ENCODE measurements around the gene RBM20. TPM values are rescaled to one million over a fixed set of nuclear protein-coding genes. Genes with fewer than 3 reads are reported as not detected.

The RBM20 gene
- total RNA-seq, 1 experiment from 2014 or later: 0.17 TPM

- H2BK120ac ChIP-seq (ENCODE audit: low read depth, low read length, poor library complexity, severe bottlenecking): no peak overlapping the region
- no peak overlapping the region for H2AFZ ChIP-seq (ENCODE audit: low read length)
- H3K4ac ChIP-seq (ENCODE audit: low read depth, low read length): no peak overlapping the region
- no peak overlapping the region for H2AK5ac ChIP-seq (ENCODE audit: insufficient read length, low read length)
- H4K91ac ChIP-seq (ENCODE audit: insufficient read length, low read depth, low read length): no peak overlapping the region
- no CpG with 5 or more reads among the region's 3 CpGs for whole genome bisulfite sequencing (ENCODE audit: extremely low coverage, insufficient read length, low lambda C conversion rate)
- no peak overlapping the region for H2BK20ac ChIP-seq (ENCODE audit: low read depth, low read length, poor library complexity, severe bottlenecking)
- no peak overlapping the region for H3K9ac ChIP-seq (ENCODE audit: extremely low read depth, insufficient read length, low read length)
- Mint-ChIP-seq H3K9me3 (0 out of 5 replicates have a peak, but pooled peaks cover 0 to 2% of the 10 kb centered on the region in 2 experiments), H3K27me3 (ENCODE audit: low read depth) (no peaks in the 10 kb centered on the region), H3K4me1 (peaks cover 6 to 9% of the 10 kb centered on the region in 2 experiments; a peak in 3 of 4 replicates), H3K4me3 (no peak overlapping the region), H3K36me3 (ENCODE audit: insufficient read depth in 1 of 3, low read depth in 3 of 3) (no peaks in the 10 kb centered on the region; a peak in 1 of 7 replicates), H3K27ac (no peak overlapping the region; a peak in 1 of 7 replicates)
- H2BK15ac ChIP-seq (ENCODE audit: low read depth, low read length): no peak overlapping the region
- H3K56ac ChIP-seq (ENCODE audit: insufficient read length, low read depth, low read length): no peak overlapping the region
- H2BK5ac ChIP-seq (ENCODE audit: insufficient read length, low read length): no peak overlapping the region
- no peak overlapping the region for H2BK12ac ChIP-seq (ENCODE audit: insufficient read length, low read depth, low read length)
- no peaks in the 10 kb centered on the region for H3K9me3 ChIP-seq (ENCODE audit: control insufficient read depth, low read depth, low read length)
- H3K27me3 ChIP-seq (ENCODE audit: insufficient read depth, low read length): no peaks in the 10 kb centered on the region
- no peak overlapping the region for H4K8ac ChIP-seq (replicated peaks; ENCODE audit: insufficient read length, low read depth, low read length)
- no peak overlapping the region for H4K5ac ChIP-seq (ENCODE audit: insufficient read length, low read depth, low read length)
- no peaks in the 10 kb centered on the region for H4K20me1 ChIP-seq (ENCODE audit: control insufficient read depth, insufficient read depth, insufficient read length)
- H3K23me2 ChIP-seq (ENCODE audit: insufficient read length, low read depth, low read length, poor library complexity, severe bottlenecking): no peaks in the 10 kb centered on the region
- H3K4me1 ChIP-seq (ENCODE audit: insufficient read depth, low read length): no peaks in the 10 kb centered on the region
- no peak overlapping the region for H3T11ph ChIP-seq (ENCODE audit: low read length)
- H3K4me2 ChIP-seq (ENCODE audit: insufficient read depth, insufficient read length, low read length): no peak overlapping the region
- H3K27ac ChIP-seq (ENCODE audit: insufficient read length, low read depth, low read length): no peak overlapping the region
- H3K79me2 ChIP-seq (ENCODE audit: insufficient read depth, low read length): no peaks in the 10 kb centered on the region
- TF ChIP-seq, protein P1, sequence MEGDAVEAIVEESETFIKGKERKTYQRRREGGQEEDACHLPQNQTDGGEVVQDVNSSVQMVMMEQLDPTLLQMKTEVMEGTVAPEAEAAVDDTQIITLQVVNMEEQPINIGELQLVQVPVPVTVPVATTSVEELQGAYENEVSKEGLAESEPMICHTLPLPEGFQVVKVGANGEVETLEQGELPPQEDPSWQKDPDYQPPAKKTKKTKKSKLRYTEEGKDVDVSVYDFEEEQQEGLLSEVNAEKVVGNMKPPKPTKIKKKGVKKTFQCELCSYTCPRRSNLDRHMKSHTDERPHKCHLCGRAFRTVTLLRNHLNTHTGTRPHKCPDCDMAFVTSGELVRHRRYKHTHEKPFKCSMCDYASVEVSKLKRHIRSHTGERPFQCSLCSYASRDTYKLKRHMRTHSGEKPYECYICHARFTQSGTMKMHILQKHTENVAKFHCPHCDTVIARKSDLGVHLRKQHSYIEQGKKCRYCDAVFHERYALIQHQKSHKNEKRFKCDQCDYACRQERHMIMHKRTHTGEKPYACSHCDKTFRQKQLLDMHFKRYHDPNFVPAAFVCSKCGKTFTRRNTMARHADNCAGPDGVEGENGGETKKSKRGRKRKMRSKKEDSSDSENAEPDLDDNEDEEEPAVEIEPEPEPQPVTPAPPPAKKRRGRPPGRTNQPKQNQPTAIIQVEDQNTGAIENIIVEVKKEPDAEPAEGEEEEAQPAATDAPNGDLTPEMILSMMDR (conservative IDR thresholded peaks at IDR 0.05): no peak
- no peak overlapping the region for H3K14ac ChIP-seq (ENCODE audit: insufficient read depth, low read length)
- no peak overlapping the region for H3K23ac ChIP-seq (ENCODE audit: insufficient read length, low read depth, low read length)
- H3K18ac ChIP-seq (ENCODE audit: insufficient read length, low read depth, low read length): no peak overlapping the region
- no peak for DNase-seq
- no peaks in the 10 kb centered on the region for H3K79me1 ChIP-seq (ENCODE audit: insufficient read depth, low read depth, low read length, poor library complexity, severe bottlenecking)
Measured at GRCh38 chr10:110845756-110846620, 201.9 kb downstream of the RBM20 start.
